T-helper 2 cell treated with Interferon-gamma antibody and Interleukin-4, amounts not matched to agents 100 ng/mL and 5 ng/mL, for 36 hours (primary cell): Measurements from ENCODE around the gene SARS2. TPM values are rescaled to one million over a fixed set of nuclear protein-coding genes. Genes with fewer than 3 reads are reported as not detected.

Experiments
- intact Hi-C: fragments of 100-400 bp; cut with micrococcal nuclease; formaldehyde crosslinking; loops from one replicate; pipeline ENCODE4 v1.15.1; 2023
- total RNA-seq: library from RNA; stranded (reverse); gene quantifications from 2 replicates; pipeline ENCODE4 v1.2.3, GENCODE V29; 2022

Gene SARS2
- total RNA-seq, 1 donor from 2014 or later: 55.3 TPM

- intact Hi-C loops: no loop called here
Measured at GRCh38 chr19:38919837-38920601, 10.5 kb downstream of the SARS2 start.

GRCh38 chr19:38918526-38918925 lies 12.0 kb downstream of the SARS2 start:
- intact Hi-C loops: no loop called here

DNA sequence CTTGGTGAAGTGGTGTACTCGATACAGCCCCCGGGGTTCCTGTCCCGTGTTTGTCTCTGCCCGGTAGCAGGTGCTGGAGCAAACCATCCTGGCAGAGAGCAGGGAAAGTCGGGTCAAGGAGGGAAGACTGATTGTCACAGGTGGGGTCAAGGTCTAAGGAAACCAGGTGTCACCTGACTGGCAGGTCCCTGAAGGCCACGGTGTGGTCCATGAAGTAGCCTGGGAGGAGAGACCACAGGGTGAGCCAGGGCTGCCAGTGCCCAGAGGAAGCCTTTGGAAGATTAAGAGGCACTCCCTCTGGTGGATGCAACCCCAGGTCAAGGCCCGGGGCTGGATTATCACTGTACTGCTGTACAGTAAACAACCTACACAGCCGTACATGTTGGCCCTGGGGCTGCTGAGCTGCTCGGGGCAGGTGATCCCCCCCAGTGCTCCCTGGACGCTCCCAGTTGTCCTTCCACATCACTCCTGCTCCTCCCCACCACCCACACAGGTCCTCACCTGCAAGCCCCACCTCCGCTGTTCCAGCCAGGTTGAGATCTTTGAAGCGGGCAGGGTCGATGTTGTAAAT lies 12.6 kb downstream of the SARS2 start:
- intact Hi-C loops: no loop called here

DNA sequence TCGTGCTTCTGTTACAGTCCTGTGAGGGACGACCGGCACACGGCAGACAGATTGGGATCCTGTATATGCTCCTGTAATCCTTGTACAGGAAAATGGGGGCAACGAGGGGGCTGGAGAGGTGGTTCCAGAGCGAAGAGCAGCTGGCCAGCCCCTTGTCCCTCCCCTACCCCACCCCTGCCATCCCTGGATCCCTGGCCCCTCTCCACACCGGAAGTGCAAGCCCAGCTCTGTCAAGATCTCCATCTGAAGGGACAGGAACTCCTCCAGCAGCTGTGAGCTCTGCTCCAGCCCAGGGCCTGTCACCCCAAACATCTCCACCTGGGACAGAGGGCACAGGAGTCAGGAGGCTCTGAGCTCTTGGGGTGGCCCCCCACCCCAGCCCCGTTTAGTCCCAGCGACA lies 13.0 kb downstream of the SARS2 start:
- intact Hi-C loops: no loop called here

DNA sequence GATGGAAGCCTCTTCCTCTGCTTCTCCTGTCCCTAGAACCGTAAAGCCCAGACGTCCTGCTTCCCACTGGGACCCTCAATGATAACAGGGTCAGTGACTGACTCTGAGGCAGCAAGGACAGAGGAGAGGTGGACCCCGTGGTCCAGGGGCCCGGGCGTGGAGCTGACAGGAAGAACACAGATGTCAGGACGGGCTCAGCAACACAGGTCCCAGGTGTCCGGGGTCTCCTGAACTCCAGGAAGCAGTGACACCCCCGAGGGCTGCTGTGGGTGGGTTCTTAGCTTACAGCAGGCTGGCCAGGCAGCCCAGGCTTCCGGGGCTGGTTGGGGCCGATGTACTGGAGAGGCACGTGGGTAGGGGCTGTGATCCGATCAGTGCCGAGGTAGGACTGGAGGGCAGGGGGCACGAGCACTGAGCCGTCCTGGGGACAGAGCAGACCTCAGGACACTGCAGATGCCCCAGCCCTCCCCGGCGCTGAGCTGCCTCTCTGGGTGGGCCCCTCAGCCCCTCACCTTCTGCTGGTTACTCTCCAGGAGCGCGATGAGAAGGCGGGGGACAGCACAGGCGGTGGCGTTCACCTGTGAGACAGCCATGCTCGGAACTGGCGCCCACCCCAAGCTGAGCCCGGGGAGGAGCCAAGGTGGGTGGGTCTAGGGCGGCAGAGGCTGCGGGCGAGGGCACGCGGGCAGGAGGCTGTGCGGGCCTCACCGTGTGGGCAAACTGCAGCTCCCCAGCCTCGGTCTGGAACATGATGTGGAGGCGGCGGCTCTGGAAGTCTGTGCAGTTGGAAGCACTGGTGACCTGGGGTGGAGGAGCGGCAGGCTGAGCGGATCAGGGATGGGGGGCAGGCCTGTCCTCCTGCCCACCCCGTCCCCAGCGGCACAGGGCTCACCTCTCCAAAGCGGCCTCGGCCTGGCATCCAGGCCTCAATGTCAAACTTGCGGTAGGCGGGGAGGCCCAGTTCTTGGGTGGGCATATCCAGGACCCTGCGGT lies 14.9 kb downstream of the SARS2 start:
- intact Hi-C loops: no loop called here

GRCh38 chr19:38913958-38914357 lies 16.6 kb downstream of the SARS2 start:
- intact Hi-C loops: no loop called here

DNA sequence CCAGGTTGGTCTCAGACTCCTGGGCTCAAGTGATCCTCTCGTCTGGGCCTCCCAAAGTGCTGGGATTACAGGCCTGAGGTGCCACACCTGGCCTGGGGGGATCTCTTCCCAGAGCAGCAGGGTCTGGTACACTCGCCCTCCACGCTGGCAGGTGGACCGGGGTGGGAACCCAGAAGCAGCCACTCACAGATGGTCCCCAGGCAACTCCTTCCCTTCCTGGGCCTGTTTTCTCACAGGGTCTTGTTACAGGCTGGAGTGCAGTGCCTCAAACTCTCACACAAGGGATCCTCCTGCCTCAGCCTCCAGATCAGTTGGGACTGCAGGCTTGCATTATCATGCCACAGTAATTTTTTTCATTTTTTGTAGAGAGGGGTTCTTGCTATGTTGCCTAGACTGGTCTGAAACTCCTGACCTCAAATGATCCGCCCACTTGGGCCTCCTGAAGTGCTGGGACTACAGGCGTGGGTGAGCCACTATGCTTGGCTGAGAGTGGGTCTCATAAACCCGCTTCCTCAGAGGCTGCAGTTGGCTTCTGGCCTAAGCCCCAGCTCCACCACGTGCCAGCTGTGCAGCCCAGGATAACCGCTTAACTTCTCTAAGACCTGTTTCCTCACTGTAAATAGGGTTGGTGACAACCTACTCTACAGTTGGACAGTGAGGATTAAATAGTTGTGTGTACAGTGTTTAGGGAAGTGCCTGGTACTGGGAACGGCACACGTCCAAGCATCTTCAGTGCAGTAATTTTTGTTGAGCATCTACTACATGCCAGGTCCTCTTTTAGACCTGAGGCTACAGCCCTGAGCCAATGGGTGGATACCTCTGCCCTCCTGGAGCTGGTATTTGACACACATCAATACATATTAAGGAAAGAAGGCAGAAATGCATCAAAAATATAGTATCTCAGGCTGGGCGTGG lies 17.7 kb downstream of the SARS2 start:
- intact Hi-C loops: no loop called here

- intact Hi-C loops: no loop called here
Measured at GRCh38 chr19:38911388-38912001, 19.1 kb downstream of the SARS2 start.

DNA sequence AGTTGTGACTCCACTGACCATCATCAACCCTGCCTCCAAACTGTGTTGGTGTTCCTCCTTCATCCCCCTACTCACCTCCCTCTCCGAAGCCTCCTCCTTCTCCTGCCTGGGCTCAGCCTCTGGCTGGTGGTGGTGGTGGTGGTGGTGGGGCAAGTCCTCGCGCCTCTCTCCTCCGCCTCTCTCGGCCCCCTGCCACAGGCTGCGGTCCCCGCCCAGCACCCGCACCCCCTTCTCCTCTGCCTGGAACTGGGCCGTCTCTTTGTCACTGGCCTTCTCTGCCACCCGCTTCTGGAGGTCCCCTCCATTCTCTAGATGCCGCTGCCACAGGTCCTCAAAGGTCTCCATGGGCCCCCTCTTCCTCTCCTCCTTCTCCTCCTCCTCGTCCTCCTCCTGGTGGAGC lies 20.1 kb downstream of the SARS2 start:
- intact Hi-C loops: no loop called here

DNA sequence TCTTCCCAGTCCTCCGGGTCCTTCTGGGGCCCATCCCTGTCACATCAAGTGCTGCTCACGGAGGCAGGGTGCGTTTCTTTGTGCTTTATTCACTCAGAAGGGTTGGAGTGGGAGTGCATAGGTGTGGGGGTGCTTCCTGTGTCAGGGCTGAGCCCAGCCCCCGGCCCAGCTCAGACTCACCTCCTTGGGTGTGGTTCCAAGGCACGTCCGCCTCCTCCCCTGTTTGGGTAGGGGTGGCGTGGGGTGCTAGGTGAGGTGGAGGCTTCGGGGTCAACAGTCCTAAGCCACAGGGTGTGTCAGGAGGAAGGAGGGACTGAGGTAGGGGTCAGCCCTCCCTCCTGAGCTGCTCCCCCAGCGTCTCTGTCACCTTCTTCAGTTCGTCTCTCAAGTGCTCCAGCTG lies 21.7 kb downstream of the SARS2 start:
- intact Hi-C loops: no loop called here

GRCh38 chr19:38907670-38908069 lies 22.9 kb downstream of the SARS2 start:
- intact Hi-C loops: no loop called here

- intact Hi-C loops: no loop called here
Measured at GRCh38 chr19:38907227-38907626, 23.3 kb downstream of the SARS2 start.

- intact Hi-C loops: no loop called here
Measured at GRCh38 chr19:38905620-38906019, 24.9 kb downstream of the SARS2 start.

DNA sequence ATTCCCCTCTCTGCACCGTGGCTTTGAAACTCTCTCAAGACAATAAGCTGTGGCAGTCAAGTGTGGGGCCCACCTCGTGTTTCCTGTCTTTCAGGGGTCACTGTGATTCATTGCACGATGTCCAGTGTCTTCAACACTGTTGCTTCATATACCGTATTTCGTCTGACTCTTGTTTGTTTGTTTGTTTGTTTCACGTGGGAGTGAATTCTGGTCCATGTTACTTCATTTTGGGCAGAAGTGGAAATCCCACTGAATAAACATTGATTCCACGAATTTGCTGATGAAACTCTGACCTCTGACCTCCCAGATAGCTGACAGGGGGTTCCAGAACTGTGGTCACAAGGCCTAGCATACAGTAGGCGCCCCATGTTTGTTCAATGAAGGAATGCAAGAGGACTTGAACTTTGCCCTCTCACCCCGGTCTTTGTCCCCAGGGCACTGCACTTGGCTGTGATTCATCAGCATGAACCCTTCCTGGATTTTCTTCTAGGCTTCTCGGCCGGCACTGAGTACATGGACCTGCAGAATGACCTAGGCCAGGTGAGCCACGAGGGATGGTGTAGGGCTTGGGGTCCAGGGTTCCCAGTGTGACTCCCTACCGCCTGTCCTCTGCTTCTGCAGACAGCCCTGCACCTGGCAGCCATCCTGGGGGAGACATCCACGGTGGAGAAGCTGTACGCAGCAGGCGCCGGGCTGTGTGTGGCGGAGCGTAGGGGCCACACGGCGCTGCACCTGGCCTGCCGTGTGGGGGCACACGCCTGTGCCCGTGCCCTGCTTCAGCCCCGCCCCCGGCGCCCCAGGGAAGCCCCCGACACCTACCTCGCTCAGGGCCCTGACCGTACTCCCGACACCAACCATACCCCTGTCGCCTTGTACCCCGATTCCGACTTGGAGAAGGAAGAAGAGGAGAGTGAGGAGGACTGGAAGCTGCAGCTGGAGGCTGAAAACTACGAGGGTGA lies 25.7 kb downstream of the SARS2 start:
- intact Hi-C loops: no loop called here

GRCh38 chr19:38901683-38902082 lies 28.9 kb downstream of the SARS2 start:
- intact Hi-C loops: no loop called here

- intact Hi-C loops: no loop called here
Measured at GRCh38 chr19:38900743-38901190, 29.8 kb downstream of the SARS2 start.

- intact Hi-C loops: no loop called here
Measured at GRCh38 chr19:38900202-38900629, 30.3 kb downstream of the SARS2 start.

DNA sequence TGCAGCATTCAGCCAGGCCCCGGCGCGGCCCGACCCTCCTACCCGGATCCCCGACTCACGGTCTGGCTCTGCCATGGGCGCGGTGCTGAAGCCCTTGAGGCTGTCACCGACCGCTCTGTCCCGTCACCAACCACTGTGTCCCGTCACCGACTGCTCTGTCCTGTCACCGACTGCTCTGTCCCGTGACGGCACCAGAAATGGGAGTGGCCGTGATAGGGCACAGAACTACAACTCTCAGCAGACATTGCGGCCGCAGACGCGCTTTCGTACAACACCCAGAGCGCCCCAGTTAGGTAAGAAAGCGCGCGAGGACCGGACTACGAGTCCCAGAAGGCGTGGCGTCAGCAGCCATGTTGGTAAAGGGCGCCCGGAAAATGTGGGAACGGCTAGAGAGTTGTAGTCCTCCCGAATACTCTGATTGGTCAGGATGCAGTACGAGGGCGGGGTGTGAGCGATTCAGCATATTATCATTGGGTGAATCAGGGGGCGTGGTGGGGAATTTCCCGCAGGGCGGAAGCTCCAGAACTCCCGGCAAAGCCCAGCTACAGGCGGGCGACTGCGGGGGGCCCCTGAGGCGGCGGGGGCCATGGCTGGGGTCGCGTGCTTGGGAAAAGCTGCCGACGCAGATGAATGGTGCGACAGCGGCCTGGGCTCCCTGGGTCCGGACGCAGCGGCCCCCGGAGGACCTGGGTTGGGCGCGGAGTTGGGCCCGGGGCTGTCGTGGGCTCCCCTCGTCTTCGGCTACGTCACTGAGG lies 30.9 kb downstream of the SARS2 start, which contains the start of the genes NFKBIB and SIRT2:
TSS of gene NFKBIB (plus strand) at position 523 of the 755 bp plus-strand sequence. CDS start at position 587, 64 bp downstream.
TSS of gene SIRT2 (minus strand) at position 172 of the 755 bp plus-strand sequence. CDS start at position 75, 97 bp downstream.
- intact Hi-C loops: loop anchor here (1.0 to 2.0 kb wide), 7 partner anchors 21 to 497 kb away; partner anchors contain the start of genes ACTN4, ECH1, FAM98C and MRPS12
